HepG2 (cell line): Measurements from ENCODE around the gene UBASH3A. TPM values are rescaled to one million over a fixed set of nuclear protein-coding genes. Genes with fewer than 3 reads are reported as not detected.
A peak's percentile ranks its signal among the peaks of the same experiment; 100 is the strongest.

ENCODE experiments used
- CHD2 ChIP-seq: IDR thresholded peaks from 2 replicates; pipeline ENCODE4 v1.6.1; 2011; ENCODE audit warnings: low read depth, low read length, improper control_type of control experiment
- RCOR2 ChIP-seq: IDR thresholded peaks from 2 replicates; pipeline ENCODE4 v1.6.1; 2016; ENCODE audit warnings: missing biosample characterization, missing genetic modification reagents
- RELA ChIP-seq: sonication (generic); formaldehyde crosslinking; IDR thresholded peaks from 2 replicates; pipeline ENCODE4 v1.4.0; 2020; ENCODE audit warnings: missing genetic modification reagents
- RXRB ChIP-seq: IDR thresholded peaks from 2 replicates; pipeline ENCODE4 v1.6.1; 2016; ENCODE audit warnings: borderline replicate concordance, missing genetic modification reagents, missing compliant biosample characterization
- SOX6 ChIP-seq, 2 experiments: fragments of 450-650 bp in 1 of 2; sonication (generic) in 1 of 2; formaldehyde crosslinking in 1 of 2; IDR thresholded peaks; 2 replicates each; pipeline versions ENCODE4 v1.4.0 to v1.6.1; 2017 to 2020; ENCODE audit warnings: antibody characterized with exemption in 1 of 2, mild to moderate bottlenecking in 1 of 2, missing genetic modification reagents in 1 of 2
- TOE1 ChIP-seq: sonication (generic); formaldehyde crosslinking; IDR thresholded peaks from 2 replicates; pipeline ENCODE4 v1.4.0; 2020; ENCODE audit warnings: mild to moderate bottlenecking, missing genetic modification reagents
- ZNF580 ChIP-seq: IDR thresholded peaks from 2 replicates; pipeline ENCODE4 v1.6.1; 2016; ENCODE audit warnings: low read depth, borderline replicate concordance
- ZNF703 ChIP-seq: sonication (generic); formaldehyde crosslinking; IDR thresholded peaks from 2 replicates; pipeline ENCODE4 v1.5.1; 2020; ENCODE audit warnings: missing genetic modification reagents, mild to moderate bottlenecking, moderate library complexity, borderline replicate concordance
- ZNF749 ChIP-seq: sonication (generic); formaldehyde crosslinking; IDR thresholded peaks from 2 replicates; pipeline ENCODE4 v1.8.0; 2022; ENCODE audit warnings: mild to moderate bottlenecking, missing genetic modification reagents, moderate library complexity, borderline replicate concordance
- ZNF788 ChIP-seq: sonication (generic); formaldehyde crosslinking; IDR thresholded peaks from 2 replicates; pipeline ENCODE4 v1.5.0; 2020; ENCODE audit warnings: mild to moderate bottlenecking, missing genetic modification reagents, borderline replicate concordance
- polyA plus RNA-seq, 8 experiments: library from polyadenylated mRNA; depleted of rRNA in 3 of 8; stranded (reverse) in 7 of 8; unstranded in 1 of 8; fragments of >200 nt; fragmentation: Illumina TruSeq in 4 of 8; extraction: Trizol in 4 of 8; gene quantifications; 2 replicates each; pipeline versions ENCODE4 v1.2.1 to v1.2.3, GENCODE V29; 2011 to 2016; ENCODE audit warnings: low read depth in 4 of 8, missing spikeins in 1 of 8, mixed read lengths in 1 of 8; ENCODE audit not compliant: insufficient read depth in 1 of 8
- total RNA-seq, 5 experiments: library from RNA; depleted of rRNA; stranded (reverse); fragments of >200 nt; fragmentation: Illumina TruSeq; extraction: Trizol; gene quantifications; 2 replicates each; pipeline ENCODE4 v1.2.3, GENCODE V29; 2016; ENCODE audit warnings: low read depth in 1 of 5
- TF ChIP-seq, protein P1 (sequence below): sonication (generic); formaldehyde crosslinking; IDR thresholded peaks from 2 replicates; pipeline ENCODE4 v1.5.1; 2020; ENCODE audit warnings: mild to moderate bottlenecking, missing genetic modification reagents, moderate library complexity
- TF ChIP-seq, protein P2 (sequence below): sonication (generic); IDR thresholded peaks from 2 replicates; pipeline ENCODE4 v1.6.1; 2016; ENCODE audit warnings: low read depth, borderline replicate concordance
- TF ChIP-seq, protein P3 (sequence below): sonication (generic); formaldehyde crosslinking; IDR thresholded peaks from 2 replicates; pipeline ENCODE4 v1.4.0; 2020; ENCODE audit warnings: mild to moderate bottlenecking, missing genetic modification reagents
- TF ChIP-seq, protein P4 (sequence below): sonication (generic); formaldehyde crosslinking; conservative IDR thresholded peaks from 2 replicates; pipeline ENCODE4 v1.4.0; 2020; ENCODE audit warnings: missing genetic modification reagents

UBASH3A gene
- total and polyA plus RNA-seq, 2 of the 13 experiments (the other 11 are each of a cell fraction or from before 2014, with no cell fraction given): not detected

- TF ChIP-seq, protein P1, sequence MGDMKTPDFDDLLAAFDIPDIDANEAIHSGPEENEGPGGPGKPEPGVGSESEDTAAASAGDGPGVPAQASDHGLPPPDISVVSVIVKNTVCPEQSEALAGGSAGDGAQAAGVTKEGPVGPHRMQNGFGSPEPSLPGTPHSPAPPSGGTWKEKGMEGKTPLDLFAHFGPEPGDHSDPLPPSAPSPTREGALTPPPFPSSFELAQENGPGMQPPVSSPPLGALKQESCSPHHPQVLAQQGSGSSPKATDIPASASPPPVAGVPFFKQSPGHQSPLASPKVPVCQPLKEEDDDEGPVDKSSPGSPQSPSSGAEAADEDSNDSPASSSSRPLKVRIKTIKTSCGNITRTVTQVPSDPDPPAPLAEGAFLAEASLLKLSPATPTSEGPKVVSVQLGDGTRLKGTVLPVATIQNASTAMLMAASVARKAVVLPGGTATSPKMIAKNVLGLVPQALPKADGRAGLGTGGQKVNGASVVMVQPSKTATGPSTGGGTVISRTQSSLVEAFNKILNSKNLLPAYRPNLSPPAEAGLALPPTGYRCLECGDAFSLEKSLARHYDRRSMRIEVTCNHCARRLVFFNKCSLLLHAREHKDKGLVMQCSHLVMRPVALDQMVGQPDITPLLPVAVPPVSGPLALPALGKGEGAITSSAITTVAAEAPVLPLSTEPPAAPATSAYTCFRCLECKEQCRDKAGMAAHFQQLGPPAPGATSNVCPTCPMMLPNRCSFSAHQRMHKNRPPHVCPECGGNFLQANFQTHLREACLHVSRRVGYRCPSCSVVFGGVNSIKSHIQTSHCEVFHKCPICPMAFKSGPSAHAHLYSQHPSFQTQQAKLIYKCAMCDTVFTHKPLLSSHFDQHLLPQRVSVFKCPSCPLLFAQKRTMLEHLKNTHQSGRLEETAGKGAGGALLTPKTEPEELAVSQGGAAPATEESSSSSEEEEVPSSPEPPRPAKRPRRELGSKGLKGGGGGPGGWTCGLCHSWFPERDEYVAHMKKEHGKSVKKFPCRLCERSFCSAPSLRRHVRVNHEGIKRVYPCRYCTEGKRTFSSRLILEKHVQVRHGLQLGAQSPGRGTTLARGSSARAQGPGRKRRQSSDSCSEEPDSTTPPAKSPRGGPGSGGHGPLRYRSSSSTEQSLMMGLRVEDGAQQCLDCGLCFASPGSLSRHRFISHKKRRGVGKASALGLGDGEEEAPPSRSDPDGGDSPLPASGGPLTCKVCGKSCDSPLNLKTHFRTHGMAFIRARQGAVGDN: peak; percentile 65
- TF ChIP-seq CHD2 (no peak), RCOR2 (no peak), RXRB (CRISPR knock-in tag) (peak; percentile 44; the same call in 1 of the 2 replicates), ZNF749 (no peak), RELA (CRISPR knock-in tag) (no peak), TOE1 (CRISPR knock-in tag) (no peak), ZNF703 (CRISPR knock-in tag) (0 out of 2 replicates have a peak, but pooled peaks have one; percentile 55), SOX6 (IDR thresholded peaks at IDR 0.05) (no peak), SOX6 (CRISPR knock-in tag; IDR thresholded peaks at IDR 0.05) (peak; percentile 84), ZNF788 (CRISPR knock-in tag) (no peak; the same call in 1 of the 2 replicates), ZNF580 (no peak)
- TF ChIP-seq, protein P2, sequence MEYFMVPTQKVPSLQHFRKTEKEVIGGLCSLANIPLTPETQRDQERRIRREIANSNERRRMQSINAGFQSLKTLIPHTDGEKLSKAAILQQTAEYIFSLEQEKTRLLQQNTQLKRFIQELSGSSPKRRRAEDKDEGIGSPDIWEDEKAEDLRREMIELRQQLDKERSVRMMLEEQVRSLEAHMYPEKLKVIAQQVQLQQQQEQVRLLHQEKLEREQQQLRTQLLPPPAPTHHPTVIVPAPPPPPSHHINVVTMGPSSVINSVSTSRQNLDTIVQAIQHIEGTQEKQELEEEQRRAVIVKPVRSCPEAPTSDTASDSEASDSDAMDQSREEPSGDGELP: peak; percentile 95
- TF ChIP-seq, protein P3, sequence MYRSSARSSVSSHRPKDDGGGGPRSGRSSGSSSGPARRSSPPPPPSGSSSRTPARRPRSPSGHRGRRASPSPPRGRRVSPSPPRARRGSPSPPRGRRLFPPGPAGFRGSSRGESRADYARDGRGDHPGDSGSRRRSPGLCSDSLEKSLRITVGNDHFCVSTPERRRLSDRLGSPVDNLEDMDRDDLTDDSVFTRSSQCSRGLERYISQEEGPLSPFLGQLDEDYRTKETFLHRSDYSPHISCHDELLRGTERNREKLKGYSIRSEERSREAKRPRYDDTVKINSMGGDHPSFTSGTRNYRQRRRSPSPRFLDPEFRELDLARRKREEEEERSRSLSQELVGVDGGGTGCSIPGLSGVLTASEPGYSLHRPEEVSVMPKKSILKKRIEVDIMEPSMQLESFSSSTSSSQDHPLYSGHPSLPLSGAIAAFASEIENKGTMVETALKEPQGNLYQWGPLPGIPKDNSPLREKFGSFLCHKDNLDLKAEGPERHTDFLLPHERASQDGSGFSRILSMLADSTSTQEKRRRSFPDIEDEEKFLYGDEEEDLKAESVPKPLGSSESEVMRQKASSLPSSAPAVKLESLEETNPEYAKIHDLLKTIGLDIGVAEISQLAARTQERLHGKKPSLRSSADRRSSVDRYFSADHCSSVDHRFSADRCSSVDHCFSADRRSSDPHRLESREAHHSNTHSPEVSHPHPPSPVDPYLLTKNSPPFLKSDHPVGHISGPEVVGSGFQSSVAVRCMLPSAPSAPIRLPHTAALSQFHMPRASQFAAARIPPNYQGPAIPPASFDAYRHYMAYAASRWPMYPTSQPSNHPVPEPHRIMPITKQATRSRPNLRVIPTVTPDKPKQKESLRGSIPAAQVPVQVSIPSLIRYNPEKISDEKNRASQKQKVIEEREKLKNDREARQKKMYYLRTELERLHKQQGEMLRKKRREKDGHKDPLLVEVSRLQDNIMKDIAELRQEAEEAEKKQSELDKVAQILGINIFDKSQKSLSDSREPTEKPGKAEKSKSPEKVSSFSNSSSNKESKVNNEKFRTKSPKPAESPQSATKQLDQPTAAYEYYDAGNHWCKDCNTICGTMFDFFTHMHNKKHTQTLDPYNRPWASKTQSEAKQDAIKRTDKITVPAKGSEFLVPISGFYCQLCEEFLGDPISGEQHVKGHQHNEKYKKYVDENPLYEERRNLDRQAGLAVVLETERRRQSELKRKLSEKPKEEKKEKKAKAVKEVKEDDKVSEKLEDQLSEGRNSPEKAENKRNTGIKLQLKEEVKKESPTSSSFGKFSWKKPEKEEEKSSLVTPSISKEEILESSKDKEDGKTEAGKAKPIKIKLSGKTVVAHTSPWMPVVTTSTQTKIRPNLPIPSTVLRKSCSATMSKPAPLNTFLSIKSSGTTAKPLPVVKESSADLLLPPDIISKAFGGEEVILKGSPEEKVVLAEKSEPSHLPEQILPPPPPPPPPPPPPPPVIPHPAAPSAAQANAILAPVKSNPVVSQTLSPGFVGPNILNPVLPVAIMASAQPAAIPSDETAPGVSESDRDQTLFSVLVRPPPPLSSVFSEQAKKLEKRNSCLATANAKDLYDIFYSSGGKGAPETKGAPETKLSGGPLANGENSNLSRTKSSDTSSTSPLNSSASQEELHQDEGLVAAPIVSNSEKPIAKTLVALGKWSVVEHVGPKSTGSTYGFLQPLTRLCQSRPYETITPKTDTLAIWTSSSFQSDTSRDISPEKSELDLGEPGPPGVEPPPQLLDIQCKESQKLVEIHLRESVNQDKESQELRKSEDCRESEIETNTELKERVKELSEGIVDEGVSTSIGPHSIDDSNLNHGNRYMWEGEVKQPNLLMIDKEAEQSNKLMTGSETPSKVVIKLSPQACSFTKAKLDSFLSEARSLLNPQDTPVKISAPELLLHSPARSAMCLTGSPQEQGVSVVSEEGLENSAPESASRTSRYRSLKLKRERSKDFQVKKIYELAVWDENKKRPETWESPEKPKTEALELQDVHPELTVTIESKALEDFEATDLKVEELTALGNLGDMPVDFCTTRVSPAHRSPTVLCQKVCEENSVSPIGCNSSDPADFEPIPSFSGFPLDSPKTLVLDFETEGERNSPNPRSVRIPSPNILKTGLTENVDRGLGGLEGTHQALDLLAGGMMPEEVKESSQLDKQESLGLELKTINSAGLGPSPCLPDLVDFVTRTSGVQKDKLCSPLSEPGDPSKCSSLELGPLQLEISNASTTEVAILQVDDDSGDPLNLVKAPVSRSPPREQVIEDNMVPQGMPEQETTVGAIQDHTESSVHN (CRISPR knock-in tag): no peak
- TF ChIP-seq, protein P4, sequence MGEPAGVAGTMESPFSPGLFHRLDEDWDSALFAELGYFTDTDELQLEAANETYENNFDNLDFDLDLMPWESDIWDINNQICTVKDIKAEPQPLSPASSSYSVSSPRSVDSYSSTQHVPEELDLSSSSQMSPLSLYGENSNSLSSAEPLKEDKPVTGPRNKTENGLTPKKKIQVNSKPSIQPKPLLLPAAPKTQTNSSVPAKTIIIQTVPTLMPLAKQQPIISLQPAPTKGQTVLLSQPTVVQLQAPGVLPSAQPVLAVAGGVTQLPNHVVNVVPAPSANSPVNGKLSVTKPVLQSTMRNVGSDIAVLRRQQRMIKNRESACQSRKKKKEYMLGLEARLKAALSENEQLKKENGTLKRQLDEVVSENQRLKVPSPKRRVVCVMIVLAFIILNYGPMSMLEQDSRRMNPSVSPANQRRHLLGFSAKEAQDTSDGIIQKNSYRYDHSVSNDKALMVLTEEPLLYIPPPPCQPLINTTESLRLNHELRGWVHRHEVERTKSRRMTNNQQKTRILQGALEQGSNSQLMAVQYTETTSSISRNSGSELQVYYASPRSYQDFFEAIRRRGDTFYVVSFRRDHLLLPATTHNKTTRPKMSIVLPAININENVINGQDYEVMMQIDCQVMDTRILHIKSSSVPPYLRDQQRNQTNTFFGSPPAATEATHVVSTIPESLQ (CRISPR knock-in tag): no peak
These were observed 14.3 kb upstream of the UBASH3A start (continued) for GRCh38 chr21:42389449-42389835.
